ENCODE measurements around the gene CEP162. TPM values are rescaled to one million over a fixed set of nuclear protein-coding genes. Genes with fewer than 3 reads are reported as not detected.
"Not testable (repeated sequence)": the region's sequence is repeated elsewhere in the genome, so short reads cannot be mapped to it uniquely, and the experiment has no call there.

CEP162 gene, protein sequence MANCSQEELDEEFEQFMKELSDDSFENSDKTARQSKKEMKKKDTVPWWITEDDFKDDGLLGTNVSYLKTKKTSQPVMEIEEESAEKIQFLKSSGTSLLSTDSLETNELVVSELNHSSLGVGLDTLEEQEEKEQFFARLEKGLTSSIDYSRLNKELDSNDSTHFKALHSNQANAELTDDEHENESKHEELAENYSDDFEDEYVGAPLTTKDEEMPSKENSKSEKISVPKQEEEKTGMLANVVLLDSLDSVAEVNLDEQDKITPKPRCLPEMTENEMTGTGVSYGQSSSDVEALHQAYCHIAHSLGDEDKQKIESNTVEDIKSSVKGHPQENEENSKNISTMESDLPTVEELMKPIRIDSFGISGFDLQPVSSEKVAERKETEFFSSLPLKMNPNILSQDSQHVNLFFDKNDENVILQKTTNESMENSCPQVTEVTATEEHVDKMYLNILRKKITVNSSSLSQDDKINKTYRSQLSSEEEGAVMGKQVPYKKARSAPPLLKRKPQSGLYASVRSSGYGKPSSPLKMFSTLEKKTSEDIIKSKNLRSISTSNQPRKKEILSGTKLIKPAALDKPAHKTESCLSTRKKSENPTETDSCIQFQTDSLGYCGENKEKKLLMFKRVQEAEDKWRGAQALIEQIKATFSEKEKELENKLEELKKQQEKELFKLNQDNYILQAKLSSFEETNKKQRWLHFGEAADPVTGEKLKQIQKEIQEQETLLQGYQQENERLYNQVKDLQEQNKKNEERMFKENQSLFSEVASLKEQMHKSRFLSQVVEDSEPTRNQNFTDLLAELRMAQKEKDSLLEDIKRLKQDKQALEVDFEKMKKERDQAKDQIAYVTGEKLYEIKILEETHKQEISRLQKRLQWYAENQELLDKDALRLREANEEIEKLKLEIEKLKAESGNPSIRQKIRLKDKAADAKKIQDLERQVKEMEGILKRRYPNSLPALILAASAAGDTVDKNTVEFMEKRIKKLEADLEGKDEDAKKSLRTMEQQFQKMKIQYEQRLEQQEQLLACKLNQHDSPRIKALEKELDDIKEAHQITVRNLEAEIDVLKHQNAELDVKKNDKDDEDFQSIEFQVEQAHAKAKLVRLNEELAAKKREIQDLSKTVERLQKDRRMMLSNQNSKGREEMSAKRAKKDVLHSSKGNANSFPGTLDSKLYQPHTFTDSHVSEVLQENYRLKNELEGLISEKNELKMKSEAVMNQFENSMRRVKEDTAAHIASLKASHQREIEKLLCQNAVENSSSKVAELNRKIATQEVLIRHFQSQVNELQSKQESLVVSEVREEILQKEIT (N-terminal part only)
- total RNA-seq (2014; rRNA removed; shearing (Covaris generic)): 1.3 and 2.2 TPM in 2 replicates

DNA sequence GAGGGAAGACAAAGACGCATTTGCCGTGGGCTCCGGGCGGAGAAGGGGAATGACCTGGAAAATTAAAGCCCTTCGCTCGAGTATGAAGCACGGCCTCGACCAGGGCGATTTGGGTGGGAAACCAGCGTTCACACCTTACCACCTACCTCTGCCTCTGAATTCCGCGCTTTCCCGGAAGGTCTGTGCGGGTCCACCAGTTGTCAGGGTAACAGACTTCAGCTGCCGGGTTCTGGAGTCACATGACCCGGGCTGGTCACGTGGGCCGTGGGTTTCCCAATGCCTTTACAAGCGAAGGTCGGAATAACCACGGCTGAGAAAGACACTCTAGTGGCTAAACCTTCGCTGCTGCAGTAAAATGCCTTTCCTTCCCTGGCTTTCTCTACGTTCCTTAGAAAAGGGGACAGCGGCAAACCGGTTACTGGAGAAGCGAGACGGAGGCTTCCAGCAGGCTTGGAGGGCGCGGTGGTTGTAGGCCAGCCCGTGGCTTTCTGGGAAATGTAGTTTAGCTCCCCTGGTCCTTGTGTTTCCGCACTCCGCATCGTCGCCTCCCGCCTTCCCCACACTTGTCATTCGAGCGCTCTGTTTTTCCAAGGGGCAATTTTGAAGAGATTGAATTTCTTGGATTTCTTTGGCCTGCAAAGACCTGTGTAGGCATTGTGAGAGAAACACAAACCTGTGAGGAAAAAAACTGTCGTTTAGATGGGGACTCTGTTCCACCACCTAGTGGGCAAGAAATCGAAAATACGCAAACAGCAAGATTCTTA, at the start of gene CEP162:
CEP162 (minus strand) TSS at position 210 of the 764 bp plus-strand sequence. CDS start 1,250 bp downstream, outside the sequence.
- DNase-seq (ENCODE audit: low spot score): peak; percentile 87

DNA sequence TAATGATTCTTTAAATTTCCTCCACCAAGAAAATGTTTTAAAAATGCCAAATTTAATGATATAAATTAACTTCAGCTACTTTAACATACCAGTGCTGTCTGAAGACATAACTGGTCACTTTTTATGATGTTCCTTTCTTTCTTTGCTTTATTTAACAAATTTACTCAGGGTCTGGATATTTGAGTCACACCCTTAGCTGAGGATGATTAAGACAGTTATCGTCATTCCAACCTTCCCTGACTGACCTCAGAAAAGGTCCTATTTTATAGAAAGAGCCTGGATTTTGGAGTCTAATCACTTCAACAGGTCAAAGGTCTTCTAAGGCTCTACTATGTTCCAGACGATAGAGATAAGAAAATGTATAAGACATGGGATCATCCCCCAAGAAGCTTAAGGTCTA, 47.4 kb upstream of the CEP162 start:
- DNase-seq (ENCODE audit: low spot score): no peak

DNA sequence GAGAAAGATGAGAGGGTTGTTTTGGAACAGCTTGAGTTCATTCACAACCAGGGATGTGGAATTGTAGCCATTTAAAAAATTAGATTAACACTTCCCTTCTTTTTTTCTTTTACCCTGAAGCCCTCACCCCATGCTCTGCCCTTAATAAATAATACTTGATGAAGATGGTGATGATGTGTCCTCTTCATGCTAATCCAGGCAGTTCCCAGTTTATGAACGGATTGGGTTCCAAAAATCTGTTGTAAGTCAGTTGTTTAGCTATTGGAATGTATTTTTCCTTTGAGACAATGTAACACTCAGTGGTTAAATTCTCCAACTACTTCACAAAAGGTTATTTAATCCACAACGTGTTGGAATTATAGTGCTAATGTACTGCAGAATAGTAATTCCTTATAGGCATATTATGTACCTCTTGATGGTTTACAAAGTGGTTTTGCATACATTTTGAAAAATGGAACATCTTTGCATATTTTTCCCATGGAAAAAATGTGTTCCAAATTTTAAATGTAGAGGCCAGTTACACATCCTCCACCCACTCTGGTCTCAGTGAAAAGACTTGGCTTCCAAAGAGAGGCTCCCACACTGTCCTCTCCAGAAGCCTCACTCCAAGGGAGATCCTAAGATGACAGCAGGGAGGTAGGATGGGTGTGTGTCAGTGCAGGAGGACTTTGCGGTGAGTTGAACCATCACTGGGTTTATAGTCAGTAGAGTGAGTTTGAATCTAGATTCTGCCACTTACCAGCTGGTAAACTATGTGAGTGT, 45.8 kb upstream of the CEP162 start:
- DNase-seq (ENCODE audit: low spot score): no peak

DNA sequence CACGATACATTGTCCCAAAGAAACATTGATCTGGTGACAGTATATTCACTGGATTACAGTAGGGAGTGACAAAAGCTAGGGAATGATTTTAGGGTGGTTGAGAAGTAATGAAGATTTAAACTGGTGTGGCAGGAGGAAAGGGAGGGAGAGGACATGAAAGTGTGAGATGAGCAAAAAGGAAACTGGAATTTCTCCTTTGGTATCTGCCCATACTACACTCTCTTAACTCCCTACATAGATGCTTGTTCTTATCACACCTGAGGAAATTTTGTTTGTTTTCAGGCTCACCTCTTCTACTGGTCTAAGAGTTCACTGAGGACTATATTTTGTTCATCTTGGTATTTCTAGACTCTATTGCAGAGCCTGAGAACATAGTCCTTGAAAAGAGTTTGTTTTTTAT, 44.9 kb upstream of the CEP162 start:
- DNase-seq (ENCODE audit: low spot score): no peak

DNA sequence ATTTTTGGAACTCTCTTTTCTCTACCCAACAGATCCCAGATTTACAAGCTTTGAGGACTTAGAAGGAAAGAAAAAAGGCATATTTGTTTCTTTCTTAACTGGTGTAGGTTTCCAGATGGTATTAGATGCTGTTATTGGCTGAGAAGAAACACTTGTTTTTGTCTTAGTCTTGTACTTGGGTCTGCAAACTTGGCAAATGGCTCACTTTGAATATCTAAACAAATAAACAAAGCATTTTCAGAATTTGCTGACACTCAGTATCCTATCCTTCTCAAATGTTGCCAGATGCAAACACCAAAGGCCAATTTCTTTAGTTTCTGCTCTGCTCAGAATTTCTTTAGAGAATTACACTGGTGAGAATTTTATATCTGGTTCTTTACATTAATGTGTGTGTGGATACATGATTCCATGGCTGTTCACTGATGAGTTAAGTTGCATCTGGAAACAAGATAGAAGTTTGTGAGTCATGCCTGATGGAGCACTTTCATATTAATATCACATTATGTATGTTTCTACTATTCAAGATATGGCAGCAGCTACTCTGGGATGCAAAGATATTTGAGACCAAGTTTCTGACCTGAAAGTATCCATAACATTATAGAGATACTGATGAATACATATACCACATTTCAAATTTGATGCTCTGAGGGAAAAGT, 43.7 kb upstream of the CEP162 start:
- no peak for DNase-seq (ENCODE audit: low spot score)

DNA sequence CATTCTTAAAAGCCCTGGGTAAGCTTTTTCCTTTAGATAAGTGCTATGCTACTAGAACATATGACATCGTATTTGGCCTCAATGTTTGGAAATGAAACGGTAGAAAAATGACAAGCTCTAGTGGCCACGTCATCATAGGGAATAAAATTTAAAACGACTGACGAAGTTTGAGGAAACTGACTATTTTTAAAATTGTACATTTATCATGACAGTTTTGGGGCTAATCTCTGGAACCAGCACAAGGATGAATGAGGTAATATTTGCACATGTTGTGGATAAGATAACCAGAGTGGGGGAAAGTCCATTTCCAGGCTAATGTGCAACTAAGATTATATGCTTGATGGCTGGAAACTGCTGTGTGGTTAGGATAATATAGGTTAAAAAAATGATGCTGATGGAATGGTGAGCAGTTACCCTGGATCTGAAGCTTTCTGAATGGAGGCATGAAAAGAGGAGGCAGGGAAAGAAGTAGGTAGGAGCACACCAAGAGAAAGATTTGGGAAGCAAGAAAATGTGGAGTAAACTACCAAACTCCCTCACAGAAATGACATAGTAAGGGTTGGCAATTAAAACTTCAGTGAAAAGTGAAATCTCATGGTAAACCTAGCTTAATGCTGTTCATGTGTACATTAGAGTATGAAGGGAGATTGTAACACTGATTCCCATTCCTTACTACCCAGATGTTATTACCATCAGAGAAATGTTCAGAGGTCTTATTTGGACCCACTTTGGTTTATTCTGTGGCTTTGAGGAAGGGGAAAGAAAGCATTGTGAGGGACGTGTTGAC, 42.7 kb upstream of the CEP162 start:
- DNase-seq (ENCODE audit: low spot score): no peak

DNA sequence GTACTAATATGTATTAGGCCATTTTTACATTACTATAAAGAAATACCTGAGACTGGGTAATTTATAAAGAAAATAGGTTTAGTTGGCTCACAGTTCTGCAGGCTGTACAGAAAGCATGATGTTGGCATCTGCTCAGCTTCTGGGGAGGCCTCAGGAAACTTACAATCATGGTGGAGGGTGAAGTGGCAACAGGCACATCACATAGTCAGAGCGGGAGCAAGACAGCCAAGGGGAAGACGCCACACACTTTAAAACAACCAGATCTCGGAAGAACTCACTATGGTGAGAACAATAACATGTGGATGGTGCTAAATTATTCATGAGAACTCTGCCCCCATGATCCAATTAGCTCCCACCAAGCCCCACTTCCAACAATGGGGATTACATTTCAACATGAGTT, 41.3 kb upstream of the CEP162 start:
- DNase-seq (ENCODE audit: low spot score): no peak

DNA sequence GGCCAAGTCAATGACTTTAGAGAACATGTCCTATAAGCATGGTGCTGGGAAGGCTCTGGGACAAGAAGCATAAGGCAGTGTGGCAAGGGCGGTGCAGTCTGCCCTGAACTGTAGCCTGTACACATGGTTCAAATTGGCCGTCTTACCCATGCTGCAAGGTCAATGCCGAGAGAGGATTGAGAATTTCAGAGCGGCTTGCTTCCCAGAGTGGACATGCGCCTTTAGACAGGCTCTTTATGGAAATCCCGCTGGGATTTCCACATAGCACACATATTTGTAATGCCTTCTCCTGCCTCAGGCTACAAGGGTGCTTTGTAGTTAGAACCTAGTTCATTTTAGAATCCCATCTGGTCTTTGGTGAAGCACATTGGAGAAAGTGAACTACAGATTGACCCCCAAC, 36.1 kb upstream of the CEP162 start:
- no peak for DNase-seq (ENCODE audit: low spot score)

DNA sequence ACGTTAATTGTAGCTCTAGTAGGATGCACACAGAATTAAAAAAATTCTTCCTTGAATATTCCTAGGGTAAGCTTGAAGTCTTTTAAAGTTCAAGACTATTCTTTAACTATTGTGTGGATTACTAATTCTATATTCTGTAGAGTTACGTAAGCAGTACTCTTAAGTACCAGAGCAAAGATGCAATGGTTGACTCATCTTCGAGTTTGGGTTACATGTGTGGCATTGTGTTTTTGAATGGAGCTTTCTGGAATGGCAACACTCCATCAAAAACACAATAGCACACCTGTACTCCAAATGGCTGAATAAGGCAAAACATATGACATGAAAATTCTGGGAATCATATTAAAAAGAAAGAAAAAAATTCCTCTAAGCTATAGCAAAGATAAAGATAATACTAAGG, 33.5 kb upstream of the CEP162 start:
- DNase-seq (ENCODE audit: low spot score): no peak

DNA sequence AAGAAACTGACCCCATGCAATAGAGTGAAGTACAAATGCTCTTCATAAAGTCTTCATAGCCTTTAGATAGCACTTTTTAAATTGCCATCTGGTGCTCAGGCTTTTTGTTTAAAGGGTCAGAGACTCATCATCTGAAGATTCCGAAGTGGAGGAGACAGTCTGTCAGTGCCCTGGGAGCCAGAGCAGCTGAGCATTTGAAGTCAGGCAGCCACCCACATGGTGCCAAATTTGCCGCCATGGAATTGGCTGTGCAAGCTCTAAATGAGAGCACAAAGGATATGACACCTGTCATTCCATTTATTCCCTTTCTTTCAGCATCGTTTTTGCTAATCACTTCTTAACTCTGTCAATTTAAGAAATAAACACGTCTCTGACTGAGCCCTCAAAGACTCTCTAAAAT, 32.8 kb upstream of the CEP162 start:
- DNase-seq (ENCODE audit: low spot score): no peak

DNA sequence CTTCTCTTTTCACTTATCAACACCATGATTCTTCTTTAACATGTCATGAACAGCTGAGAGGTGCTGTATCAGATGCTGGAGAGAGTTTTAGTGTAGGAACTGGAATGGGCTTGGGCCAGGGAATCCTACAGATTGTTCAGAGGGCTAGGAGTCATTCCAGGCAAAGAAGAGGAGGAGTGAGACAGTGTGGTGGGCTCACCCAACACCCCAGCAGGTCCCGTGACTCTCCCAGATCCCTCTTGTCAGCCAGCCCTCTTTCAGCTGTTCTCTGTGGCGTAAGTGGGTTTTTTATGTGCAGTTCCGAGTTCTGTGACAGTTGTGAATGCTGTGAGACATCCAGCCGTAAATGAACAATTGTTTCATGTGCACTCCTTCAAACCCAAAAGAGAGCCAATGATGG, 31.4 kb upstream of the CEP162 start:
- DNase-seq (ENCODE audit: low spot score): no peak

DNA sequence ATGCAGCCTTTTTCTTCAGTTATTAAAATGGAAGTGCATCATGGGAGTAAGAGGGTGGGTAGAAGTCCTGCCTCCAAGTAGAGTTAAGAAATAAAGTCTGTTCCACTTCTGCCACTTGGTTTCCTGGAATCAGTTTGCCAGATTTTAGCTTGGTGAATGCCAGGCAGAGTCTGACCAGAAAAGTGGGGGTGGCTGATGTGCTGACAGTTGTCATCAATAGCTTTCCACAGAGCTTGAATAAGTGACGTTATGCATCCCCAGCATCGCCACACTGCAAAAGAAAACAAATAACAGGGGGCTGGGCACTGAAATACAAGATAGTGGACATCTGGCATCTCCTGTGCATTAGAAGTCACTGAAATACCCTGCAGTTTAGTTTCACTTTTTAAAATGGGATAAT, 30.8 kb upstream of the CEP162 start:
- no peak for DNase-seq (ENCODE audit: low spot score)

DNA sequence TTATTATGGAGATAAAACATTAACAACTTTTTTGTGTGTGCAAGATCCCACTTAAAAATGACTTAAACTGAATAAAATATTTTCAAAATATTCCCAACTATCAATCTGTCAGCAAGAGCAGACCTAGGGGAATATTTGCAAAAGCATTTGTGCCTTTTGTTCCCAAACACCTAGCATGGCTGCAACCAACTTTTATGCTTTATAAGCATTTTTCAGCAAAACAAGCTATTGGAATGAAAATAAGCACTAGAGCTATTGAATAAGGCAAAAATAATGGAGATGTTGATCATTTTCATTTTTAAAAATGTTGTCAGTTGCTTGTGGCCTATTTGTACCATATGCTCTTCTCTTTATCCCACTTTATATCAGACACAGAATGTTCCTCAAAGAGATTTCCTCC, 28.2 kb upstream of the CEP162 start:
- no peak for DNase-seq (ENCODE audit: low spot score)

DNA sequence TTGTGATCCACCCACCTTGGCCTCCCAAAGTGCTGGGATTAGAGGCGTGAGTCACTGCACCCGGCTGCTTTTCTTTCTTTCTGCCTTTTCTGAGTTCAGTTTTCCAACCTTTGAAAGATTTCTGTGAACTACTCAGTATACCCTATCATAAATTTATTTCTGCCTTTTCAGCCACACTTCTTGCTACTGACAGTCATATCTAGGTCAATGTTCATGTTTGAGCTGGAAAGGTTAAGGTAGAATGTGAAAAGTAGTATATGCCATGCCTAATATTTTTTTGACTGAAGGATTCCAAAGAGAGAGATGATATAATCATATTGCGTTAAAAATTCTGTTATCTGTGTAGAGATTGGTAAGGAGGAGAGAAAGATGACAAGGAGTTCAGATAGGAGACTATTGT, 25.9 kb upstream of the CEP162 start:
- DNase-seq (ENCODE audit: low spot score): no peak

DNA sequence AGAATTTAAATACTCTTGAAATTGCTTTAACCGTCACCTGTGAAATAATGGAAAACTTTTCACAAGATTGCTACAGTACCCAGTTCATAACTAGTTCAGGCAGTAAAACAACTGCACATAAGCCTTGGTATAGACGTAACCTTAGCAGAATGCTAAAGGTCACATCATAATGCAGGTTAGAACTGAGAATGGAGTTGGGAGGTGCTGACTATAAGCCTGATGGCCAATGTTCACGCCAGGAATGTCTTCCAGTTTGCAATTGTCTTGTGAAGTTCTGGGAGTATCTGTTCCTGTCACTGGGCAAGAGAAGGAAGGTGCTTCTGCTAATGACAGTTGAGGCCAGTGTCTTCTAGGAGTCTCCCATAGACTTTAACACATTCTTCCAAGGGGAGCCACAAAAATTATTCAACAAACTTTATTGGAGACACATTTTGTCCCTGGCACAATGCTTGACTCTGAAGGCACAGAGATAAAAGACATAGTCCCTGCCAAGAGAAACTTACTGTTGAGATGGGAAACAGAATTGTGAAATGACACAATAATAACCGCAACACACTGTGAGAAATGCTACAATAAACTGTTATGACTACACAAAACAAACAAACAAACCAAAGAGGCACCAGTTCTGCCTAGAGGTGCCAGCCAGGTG, 24.6 kb upstream of the CEP162 start:
- no peak for DNase-seq (ENCODE audit: low spot score)

DNA sequence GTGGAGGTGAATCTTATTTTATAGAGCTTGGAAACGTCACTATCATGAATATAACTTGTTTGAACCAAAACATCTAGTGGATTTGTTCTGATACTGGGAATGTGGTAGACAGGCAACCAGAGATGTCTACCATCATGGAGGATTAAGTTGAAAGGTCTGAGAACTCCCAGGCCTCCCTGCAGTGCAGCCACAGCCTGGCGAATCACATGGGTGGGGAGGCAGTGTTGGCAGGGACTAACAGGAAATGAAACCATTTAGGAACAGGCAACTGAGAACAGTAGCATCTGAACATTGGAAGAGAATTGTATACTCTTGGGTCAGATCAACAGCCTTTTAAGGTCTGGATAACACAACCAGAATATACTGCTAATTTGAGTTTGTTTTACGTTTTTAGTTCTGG, 22.3 kb upstream of the CEP162 start:
- DNase-seq (ENCODE audit: low spot score): no peak

DNA sequence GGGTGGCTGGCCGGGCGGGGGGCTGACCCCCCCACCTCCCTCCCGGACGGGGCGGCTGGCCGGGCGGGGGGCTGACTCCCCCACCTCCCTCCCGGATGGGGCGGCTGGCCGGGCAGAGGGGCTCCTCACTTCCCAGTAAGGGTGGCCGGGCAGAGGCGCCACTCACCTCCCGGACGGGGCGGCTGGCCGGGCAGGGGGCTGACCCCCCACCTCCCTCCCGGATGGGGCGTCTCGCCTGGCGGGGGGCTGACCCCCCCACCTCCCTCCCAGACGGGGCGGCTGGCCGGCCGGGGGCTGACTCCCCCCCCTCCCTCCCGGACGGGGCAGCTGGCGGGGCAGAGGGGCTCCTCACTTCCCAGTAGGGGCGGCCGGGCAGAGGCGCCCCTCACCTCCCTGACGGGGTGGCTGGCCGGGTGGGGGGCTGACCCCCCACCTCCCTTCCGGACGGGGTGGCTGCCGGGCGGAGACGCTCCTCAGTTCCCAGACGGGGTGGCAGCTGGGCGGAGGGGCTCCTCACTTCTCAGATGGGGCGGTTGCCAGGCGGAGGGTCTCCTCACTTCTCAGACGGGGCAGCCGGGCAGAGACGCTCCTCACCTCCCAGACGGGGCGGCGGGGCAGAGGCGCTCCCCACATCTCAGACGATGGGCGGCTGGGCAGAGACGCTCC, 17.1 kb upstream of the CEP162 start:
- not testable (repeated sequence) for DNase-seq (ENCODE audit: low spot score)

DNA sequence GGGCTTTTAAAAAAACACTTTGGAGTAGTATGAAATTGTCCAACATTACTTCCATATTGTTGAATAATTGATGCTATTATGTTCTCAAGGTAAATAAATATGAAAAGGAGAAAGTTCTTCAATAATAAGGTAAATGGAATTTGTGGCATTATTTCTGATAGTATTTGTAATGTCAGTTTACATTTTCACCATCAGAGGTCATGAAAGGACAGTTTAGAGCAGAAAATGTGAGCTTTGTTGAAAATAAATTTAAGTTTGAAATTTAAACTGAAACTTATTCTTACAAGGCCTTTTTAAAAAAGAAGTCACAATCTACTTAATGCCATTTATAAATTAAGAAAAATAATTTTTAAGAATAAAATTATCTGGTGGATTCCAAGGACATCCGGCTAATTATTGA, 15.8 kb upstream of the CEP162 start:
- DNase-seq (ENCODE audit: low spot score): no peak
